Breast epithelium (tissue), 4 donors: ENCODE measurements around the gene VSIG10L. TPM values are rescaled to one million over a fixed set of nuclear protein-coding genes. Genes with fewer than 3 reads are reported as not detected.

Experiments used
- DNase-seq, 2 donors: peaks; one replicate each; pipeline ENCODE4 v3.0.0-alpha.2; 2019; ENCODE audit warnings: low spot score in 2 of 2
- H3K27ac ChIP-seq, 2 donors: fragments of 200-600 bp; sonication (generic) in 1 of 2; one replicate each; pipeline ENCODE4 v1.5.1; 2016 to 2019; ENCODE audit warnings: mild to moderate bottlenecking in 1 of 2
- H3K27me3 ChIP-seq, 2 donors: fragments of 200-600 bp; sonication (generic) in 1 of 2; one replicate each; pipeline versions ENCODE4 v1.5.1 to v1.6.0; 2017 to 2019; ENCODE audit warnings: control low read depth in 1 of 2, mild to moderate bottlenecking in 1 of 2
- H3K36me3 ChIP-seq: fragments of 200-600 bp; one replicate; pipeline ENCODE4 v1.5.1; 2019
- H3K4me1 ChIP-seq, 2 donors: fragments of 200-600 bp; sonication (generic); one replicate each; pipeline ENCODE4 v1.5.1; 2016 to 2019; ENCODE audit warnings: control low read depth in 1 of 2
- H3K4me3 ChIP-seq, 3 donors: fragments of 200-600 bp; sonication (generic); 1 replicate in 2 of 3; 2 replicates in 1 of 3; pipeline ENCODE4 v1.5.1; 2016 to 2019; ENCODE audit warnings: mild to moderate bottlenecking in 3 of 3, moderate library complexity in 2 of 3
- H3K9me3 ChIP-seq, 2 donors: fragments of 200-600 bp; sonication (generic) in 1 of 2; one replicate each; pipeline ENCODE4 v1.5.1; 2016 to 2019; ENCODE audit warnings: control low read depth in 1 of 2
- POLR2A ChIP-seq: fragments of 450-650 bp; IDR thresholded peaks from one replicate; pipeline ENCODE4 v1.6.1; 2016; ENCODE audit warnings: antibody characterized with exemption, mild to moderate bottlenecking, moderate library complexity
- POLR2AphosphoS5 ChIP-seq, 3 donors: sonication (generic); formaldehyde crosslinking; IDR thresholded peaks; one replicate each; pipeline ENCODE4 v1.6.1; 2017; ENCODE audit warnings: antibody characterized with exemption in 3 of 3
- intact Hi-C: fragments of 100-400 bp; cut with DNase I; formaldehyde crosslinking; loops from one replicate; pipeline ENCODE4 v1.15.1; 2023; ENCODE audit warnings: low total_unique reads
- total RNA-seq, 3 donors: library from RNA; depleted of rRNA; stranded (reverse); fragments of >200 nt; gene quantifications; one replicate each; pipeline ENCODE4 v1.1.0, GENCODE V29; 2016
- TF ChIP-seq, protein P1 (sequence below), 3 donors: fragments of 450-650 bp; IDR thresholded peaks; one replicate each; pipeline ENCODE4 v1.5.1; 2016 to 2017; ENCODE audit warnings: antibody characterized with exemption in 3 of 3, mild to moderate bottlenecking in 3 of 3, moderate library complexity in 3 of 3

VSIG10L gene
- total RNA-seq, 3 donors from 2014 or later, result 1.3 to 1.8 (median 1.8) TPM

GRCh38 chr19:51339313-51339686, 2.6 kb downstream of the VSIG10L start:
- Histone ChIP-seq H3K27ac (peak overlapping the region; percentile 45 to 82), H3K9me3 (no peaks in the 10 kb centered on the region), H3K4me3 (peak overlapping the region; percentile 49 to 80 (median 67)), H3K36me3 (no peaks in the 10 kb centered on the region), H3K27me3 (no peaks in the 10 kb centered on the region), H3K4me1 (no peaks in the 10 kb centered on the region)
- intact Hi-C loops, result no loop called here
- no peak for TF ChIP-seq POLR2AphosphoS5 (IDR thresholded peaks at IDR 0.05)
- TF ChIP-seq POLR2A, result no peak
- TF ChIP-seq, protein P1, sequence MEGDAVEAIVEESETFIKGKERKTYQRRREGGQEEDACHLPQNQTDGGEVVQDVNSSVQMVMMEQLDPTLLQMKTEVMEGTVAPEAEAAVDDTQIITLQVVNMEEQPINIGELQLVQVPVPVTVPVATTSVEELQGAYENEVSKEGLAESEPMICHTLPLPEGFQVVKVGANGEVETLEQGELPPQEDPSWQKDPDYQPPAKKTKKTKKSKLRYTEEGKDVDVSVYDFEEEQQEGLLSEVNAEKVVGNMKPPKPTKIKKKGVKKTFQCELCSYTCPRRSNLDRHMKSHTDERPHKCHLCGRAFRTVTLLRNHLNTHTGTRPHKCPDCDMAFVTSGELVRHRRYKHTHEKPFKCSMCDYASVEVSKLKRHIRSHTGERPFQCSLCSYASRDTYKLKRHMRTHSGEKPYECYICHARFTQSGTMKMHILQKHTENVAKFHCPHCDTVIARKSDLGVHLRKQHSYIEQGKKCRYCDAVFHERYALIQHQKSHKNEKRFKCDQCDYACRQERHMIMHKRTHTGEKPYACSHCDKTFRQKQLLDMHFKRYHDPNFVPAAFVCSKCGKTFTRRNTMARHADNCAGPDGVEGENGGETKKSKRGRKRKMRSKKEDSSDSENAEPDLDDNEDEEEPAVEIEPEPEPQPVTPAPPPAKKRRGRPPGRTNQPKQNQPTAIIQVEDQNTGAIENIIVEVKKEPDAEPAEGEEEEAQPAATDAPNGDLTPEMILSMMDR (IDR thresholded peaks at IDR 0.05), result no peak
- DNase-seq, result peak in 1 of 2 donors; percentile 23

GRCh38 chr19:51338563-51339312, 3.2 kb downstream of the VSIG10L start:
- Histone ChIP-seq H3K4me3 (peak overlapping the region; percentile 49 to 80 (median 67)), H3K27ac (peak overlapping the region; percentile 45 to 82), H3K9me3 (no peaks in the 10 kb centered on the region), H3K4me1 (no peaks in the 10 kb centered on the region), H3K27me3 (no peaks in the 10 kb centered on the region), H3K36me3 (no peaks in the 10 kb centered on the region)
- peak; percentile 74 to 85 for DNase-seq
- intact Hi-C loops, result no loop called here
- TF ChIP-seq, protein P1 (IDR thresholded peaks at IDR 0.05), result peak; percentile 82 to 89 (median 88)
- peak in 1 of 3 donors; percentile 7 for TF ChIP-seq POLR2AphosphoS5 (IDR thresholded peaks at IDR 0.05)
- TF ChIP-seq POLR2A, result no peak

DNA sequence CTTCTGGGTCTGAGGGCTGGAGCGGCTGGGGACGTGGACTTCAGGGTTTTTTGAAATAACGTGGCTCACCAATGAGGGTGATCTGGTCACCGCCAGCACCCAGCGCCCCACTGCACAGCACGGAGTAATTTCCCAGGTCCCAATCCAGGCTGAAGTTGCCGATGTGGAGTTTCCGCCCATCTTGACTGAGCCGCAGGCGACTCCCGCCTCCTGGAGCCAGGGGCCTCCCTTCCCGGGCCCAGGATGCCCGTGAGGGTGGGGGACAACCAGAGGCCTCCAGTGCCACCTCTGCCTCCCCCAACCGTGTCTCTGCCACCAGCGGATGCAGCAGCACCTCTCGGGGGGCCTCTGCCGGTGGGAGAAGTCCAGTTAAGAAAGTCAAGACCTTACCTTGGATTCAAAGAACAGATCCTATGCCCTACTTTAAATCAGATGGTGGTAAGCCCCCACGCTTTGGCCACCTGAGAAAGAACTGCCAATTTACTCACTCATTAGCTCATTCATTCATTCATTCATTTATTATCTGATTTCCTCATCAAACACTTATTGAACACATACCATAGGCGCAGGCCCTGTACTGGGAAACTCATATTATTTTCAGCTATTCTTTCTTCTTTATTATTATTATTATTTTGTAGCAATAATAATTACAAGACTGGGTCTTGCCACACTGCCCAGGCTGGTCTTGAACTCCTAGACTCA, 3.9 kb downstream of the VSIG10L start:
- no peak overlapping the region for H3K27ac ChIP-seq
- H3K27me3 ChIP-seq, result no peaks in the 10 kb centered on the region
- no peaks in the 10 kb centered on the region for H3K4me1 ChIP-seq
- no peak for DNase-seq
- TF ChIP-seq, protein P1 (IDR thresholded peaks at IDR 0.05), result no peak
- TF ChIP-seq POLR2AphosphoS5 (IDR thresholded peaks at IDR 0.05), result no peak
- no peak for TF ChIP-seq POLR2A
- H3K9me3 ChIP-seq, result no peaks in the 10 kb centered on the region
- H3K4me3 ChIP-seq, result no peak overlapping the region
- no peaks in the 10 kb centered on the region for H3K36me3 ChIP-seq
- intact Hi-C loops, result no loop called here

DNA sequence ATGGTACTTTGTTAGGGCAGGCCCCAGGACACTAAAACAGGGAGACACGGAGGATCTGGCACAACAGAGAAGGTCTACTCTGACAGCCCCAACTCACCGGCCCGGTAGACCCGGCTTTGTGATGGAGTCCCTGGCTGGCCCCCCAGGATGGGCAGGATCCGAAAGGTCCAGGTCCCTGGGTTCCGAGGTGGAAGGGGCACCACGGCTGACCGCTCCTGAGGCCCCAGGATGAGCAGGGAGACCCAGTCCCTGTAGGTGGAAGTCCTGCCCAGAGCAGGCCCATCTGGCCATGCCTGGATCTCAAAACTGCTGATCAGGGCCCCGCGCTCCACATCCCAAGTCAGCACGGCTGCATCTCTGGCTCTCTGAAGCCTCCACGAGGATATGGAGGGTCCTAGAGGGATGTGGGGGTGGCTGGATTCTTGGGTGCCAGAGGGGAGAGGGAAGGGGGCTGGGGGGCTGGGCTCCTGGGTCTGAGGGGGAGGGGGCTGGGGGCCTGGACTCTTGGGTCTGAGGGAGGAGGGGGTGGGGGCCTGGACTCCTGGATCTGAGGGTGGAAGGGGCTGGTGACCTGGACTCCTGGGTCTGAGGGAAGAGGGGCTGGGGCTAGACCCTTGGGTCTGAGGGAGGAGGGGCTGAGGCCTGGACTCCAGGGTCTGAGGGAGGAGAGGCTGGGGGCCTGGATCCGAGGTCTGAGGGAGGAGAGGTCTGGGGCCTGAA, 4.6 kb downstream of the VSIG10L start:
- Histone ChIP-seq H3K27me3 (no peaks in the 10 kb centered on the region), H3K4me1 (no peaks in the 10 kb centered on the region), H3K36me3 (no peaks in the 10 kb centered on the region), H3K4me3 (no peak overlapping the region), H3K27ac (no peak overlapping the region), H3K9me3 (no peaks in the 10 kb centered on the region)
- intact Hi-C loops, result no loop called here
- DNase-seq, result no peak
- TF ChIP-seq POLR2AphosphoS5 (IDR thresholded peaks at IDR 0.05), result no peak

DNA sequence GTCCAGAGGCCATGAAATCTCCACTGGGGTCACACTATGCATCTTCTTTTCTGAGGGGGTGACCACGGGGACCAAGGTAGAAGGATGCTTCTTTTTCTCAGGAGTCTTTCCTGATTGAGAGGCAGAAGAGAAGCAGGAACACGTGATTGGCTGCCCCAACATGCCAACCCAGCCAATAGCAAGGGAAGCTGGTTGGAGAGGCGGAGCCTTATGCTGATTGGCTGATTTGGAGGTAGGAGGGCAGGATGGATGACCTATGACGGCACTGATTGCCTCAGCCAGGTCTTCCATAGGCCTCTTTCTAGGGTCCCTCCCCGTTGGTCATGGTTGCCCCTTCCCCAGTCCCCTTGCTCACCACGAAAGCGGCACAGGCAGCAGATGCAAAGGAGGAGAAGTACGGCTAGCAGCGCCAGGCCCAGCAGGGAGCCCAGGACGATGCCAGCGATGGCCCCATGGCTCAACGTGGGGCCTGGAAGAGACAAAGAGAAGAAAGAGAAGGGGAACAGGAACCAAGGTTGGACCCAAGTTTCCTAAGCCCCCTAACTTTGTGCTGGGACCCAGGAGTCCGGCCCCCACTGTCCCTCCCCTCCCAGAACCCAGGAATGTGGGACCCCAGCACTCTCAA, 8.0 kb downstream of the VSIG10L start:
- Histone ChIP-seq H3K27ac (no peak overlapping the region), H3K36me3 (no peaks in the 10 kb centered on the region), H3K9me3 (no peaks in the 10 kb centered on the region), H3K4me1 (no peaks in the 10 kb centered on the region), H3K4me3 (no peak overlapping the region), H3K27me3 (peaks cover 0 to 22% of the 10 kb centered on the region in 2 donors)
- no peak for DNase-seq
- TF ChIP-seq, protein P1 (IDR thresholded peaks at IDR 0.05), result no peak
- TF ChIP-seq POLR2AphosphoS5 (IDR thresholded peaks at IDR 0.05), result no peak
- TF ChIP-seq POLR2A, result no peak
- intact Hi-C loops, result no loop called here
